Stomach (tissue), 9 donors: Measurements from ENCODE around the gene POLE4. TPM values are rescaled to one million over a fixed set of nuclear protein-coding genes. Genes with fewer than 3 reads are reported as not detected.

ENCODE experiments used
- DNase-seq, 2 donors: peaks; one replicate each; pipeline versions ENCODE4 v3.0.0 to v3.0.0-alpha.2; 2013 to 2019
- H3K27ac ChIP-seq, 5 donors: fragments of 200-600 bp in 4 of 5; sonication (generic) in 4 of 5; one replicate each; pipeline ENCODE4 v1.5.1; 2013 to 2019; ENCODE audit warnings: mild to moderate bottlenecking in 1 of 5, moderate library complexity in 1 of 5
- H3K27me3 ChIP-seq, 3 donors: fragments of 200-600 bp; sonication (generic); one replicate each; pipeline ENCODE4 v1.5.1; 2017 to 2019; ENCODE audit warnings: mixed run types in 1 of 3
- H3K36me3 ChIP-seq, 4 donors: fragments of 200-600 bp; sonication (generic); 1 replicate in 3 of 4; 2 replicates in 1 of 4; pipeline ENCODE4 v1.5.1; 2016 to 2019
- H3K4me1 ChIP-seq, 4 donors: fragments of 200-600 bp; sonication (generic); one replicate each; pipeline ENCODE4 v1.5.1; 2016 to 2019
- H3K4me3 ChIP-seq, 4 donors: fragments of 200-600 bp; sonication (generic) in 3 of 4; one replicate each; pipeline ENCODE4 v1.5.1; 2016 to 2019; ENCODE audit warnings: mild to moderate bottlenecking in 1 of 4
- H3K9me3 ChIP-seq, 4 donors: fragments of 200-600 bp; sonication (generic); one replicate each; pipeline ENCODE4 v1.5.1; 2016 to 2019
- EP300 ChIP-seq: sonication (generic); formaldehyde crosslinking; IDR thresholded peaks from one replicate; pipeline ENCODE4 v1.6.1; 2017; ENCODE audit warnings: antibody characterized with exemption
- POLR2A ChIP-seq, 4 donors: fragments of 450-650 bp; IDR thresholded peaks; one replicate each; pipeline ENCODE4 v1.6.1; 2016; ENCODE audit warnings: antibody characterized with exemption in 4 of 4, control low read depth in 2 of 4, mild to moderate bottlenecking in 1 of 4, moderate library complexity in 1 of 4
- POLR2AphosphoS5 ChIP-seq, 3 donors: sonication (generic); formaldehyde crosslinking; IDR thresholded peaks; one replicate each; pipeline ENCODE4 v1.6.1; 2016; ENCODE audit warnings: antibody characterized with exemption in 3 of 3
- WGBS, 5 donors: extraction: QIAGEN DNeasy Blood & Tissue Kit in 3 of 5; methylation state at CpG; one replicate each; pipeline versions ENCODE4 v1.1.5 to v1.1.7; 2013 to 2018; 5-methylcytosine and 5-hydroxymethylcytosine counted together
- intact Hi-C: fragments of 100-400 bp; cut with DNase I; formaldehyde crosslinking; loops from one replicate; pipeline ENCODE4 v1.15.1; 2023; ENCODE audit warnings: low total_unique reads
- polyA plus RNA-seq, 3 donors: library from polyadenylated mRNA; stranded (reverse); fragments of 200-250 nt; gene quantifications; one replicate each; pipeline ENCODE4 v1.2.3, GENCODE V29; 2013
- total RNA-seq, 5 donors: library from RNA; depleted of rRNA; stranded (reverse); fragments of >200 nt; gene quantifications; one replicate each; pipeline versions ENCODE4 v1.1.0 to v1.2.3, GENCODE V29; 2014 to 2016
- TF ChIP-seq, protein P1 (sequence below), 7 experiments: fragments of 450-650 bp in 4 of 7; fragments of 200-600 bp in 3 of 7; sonication (generic) in 3 of 7; IDR thresholded peaks; one replicate each; pipeline ENCODE4 v1.5.1; 2016 to 2019; ENCODE audit warnings: antibody characterized with exemption in 7 of 7, control low read depth in 2 of 7, mild to moderate bottlenecking in 1 of 7
- donor health status: healthy with polysubstance abuse.
- donor health status: Bipolar disorder and iron deficiency.
- donor health status: healthy.

The POLE4 gene
- total and polyA plus RNA-seq, 8 donors = 6.7 to 112 (median 39.4) TPM

DNA sequence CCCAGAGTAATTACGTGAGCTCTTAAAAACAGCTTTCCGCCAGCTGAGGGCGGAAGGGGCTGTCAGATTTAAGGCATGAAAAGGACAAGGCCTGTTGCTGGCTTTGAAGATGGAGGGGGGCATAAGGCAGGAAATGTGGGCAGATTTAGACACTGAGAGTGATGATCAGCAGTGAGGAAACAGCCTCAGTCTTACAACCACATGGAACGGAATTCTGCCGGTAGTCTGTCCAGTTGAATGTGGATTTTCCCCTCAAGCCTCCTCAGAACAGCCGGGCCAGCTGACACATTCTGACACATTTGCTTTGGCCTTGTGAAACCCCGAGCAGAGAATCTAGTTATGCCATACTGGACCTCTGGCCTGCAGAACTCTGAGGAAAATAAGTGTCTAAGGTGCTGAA is 16.6 kb downstream of the POLE4 start:
- Histone ChIP-seq H3K27ac (no peak overlapping the region), H3K9me3 (no peaks in the 10 kb centered on the region), H3K27me3 (no peaks in the 10 kb centered on the region), H3K4me3 (no peak overlapping the region), H3K36me3 (peaks cover 0 to 7% (median 0%) of the 10 kb centered on the region in 4 donors), H3K4me1 (no peaks in the 10 kb centered on the region)
- no peak for TF ChIP-seq EP300
- TF ChIP-seq, protein P1, sequence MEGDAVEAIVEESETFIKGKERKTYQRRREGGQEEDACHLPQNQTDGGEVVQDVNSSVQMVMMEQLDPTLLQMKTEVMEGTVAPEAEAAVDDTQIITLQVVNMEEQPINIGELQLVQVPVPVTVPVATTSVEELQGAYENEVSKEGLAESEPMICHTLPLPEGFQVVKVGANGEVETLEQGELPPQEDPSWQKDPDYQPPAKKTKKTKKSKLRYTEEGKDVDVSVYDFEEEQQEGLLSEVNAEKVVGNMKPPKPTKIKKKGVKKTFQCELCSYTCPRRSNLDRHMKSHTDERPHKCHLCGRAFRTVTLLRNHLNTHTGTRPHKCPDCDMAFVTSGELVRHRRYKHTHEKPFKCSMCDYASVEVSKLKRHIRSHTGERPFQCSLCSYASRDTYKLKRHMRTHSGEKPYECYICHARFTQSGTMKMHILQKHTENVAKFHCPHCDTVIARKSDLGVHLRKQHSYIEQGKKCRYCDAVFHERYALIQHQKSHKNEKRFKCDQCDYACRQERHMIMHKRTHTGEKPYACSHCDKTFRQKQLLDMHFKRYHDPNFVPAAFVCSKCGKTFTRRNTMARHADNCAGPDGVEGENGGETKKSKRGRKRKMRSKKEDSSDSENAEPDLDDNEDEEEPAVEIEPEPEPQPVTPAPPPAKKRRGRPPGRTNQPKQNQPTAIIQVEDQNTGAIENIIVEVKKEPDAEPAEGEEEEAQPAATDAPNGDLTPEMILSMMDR (IDR thresholded peaks at IDR 0.05) = no peak
- no peak for TF ChIP-seq POLR2AphosphoS5 (IDR thresholded peaks at IDR 0.05)
- no peak for TF ChIP-seq POLR2A (IDR thresholded peaks at IDR 0.05)
- peak in 1 of 2 donors; percentile 39 for DNase-seq
- intact Hi-C loops = no loop called here
- 80 to 91% (median 83%) methylated on average over 7 of the region's 7 CpGs for WGBS, 5 donors

DNA sequence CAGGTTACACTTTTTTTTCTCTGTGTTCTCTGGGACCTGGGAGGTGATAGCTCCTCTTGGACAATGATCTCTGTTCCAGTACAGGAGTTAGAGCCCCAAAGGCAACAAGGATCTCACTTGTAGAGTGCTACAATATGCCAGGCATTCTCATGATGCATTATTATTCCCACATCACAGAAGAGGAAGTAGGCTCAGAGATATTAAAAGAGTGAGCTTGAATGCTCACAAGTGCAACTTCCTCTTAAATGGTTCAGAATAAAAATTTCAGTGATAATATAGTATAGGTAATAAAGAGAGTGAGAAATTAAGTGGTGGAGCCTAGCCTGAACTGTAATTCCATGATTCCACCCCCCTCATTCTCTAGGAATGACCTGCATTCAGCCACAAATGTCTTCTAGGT is 21.4 kb downstream of the POLE4 start:
- DNase-seq = no peak
- H3K4me3 ChIP-seq = no peak overlapping the region
- H3K4me1 ChIP-seq = no peaks in the 10 kb centered on the region
- H3K9me3 ChIP-seq = no peaks in the 10 kb centered on the region
- H3K27ac ChIP-seq = no peak overlapping the region
- no peaks in the 10 kb centered on the region for H3K27me3 ChIP-seq
- H3K36me3 ChIP-seq = peaks cover 0 to 6% (median 0%) of the 10 kb centered on the region in 4 donors
- TF ChIP-seq POLR2A (IDR thresholded peaks at IDR 0.05) (no peak), POLR2AphosphoS5 (IDR thresholded peaks at IDR 0.05) (no peak), EP300 (no peak)
- TF ChIP-seq, protein P1 (IDR thresholded peaks at IDR 0.05) = no peak
- intact Hi-C loops = no loop called here

DNA sequence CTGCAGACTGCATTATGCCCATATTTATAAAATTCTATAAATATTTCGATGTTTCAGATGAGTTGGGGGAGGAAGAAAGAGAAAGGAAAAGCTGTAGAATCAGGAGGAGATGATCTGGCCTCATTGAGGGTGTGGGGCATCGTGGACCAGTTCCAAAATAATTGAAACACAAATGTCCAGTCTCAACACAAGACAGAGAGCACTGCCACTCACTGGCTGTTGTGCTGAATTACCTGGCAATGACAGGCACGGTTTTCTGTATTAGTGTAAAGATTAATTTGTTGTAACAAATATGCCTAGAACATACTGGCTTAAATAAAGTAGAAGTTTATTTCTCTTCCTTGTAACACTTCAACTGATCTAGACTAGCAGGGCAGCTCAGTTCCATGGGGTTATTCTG is 24.1 kb downstream of the POLE4 start:
- H3K9me3 ChIP-seq = no peaks in the 10 kb centered on the region
- intact Hi-C loops = no loop called here
- 60 to 74% (median 66%) methylated on average over 3 of the region's 3 CpGs for WGBS, 5 donors

DNA sequence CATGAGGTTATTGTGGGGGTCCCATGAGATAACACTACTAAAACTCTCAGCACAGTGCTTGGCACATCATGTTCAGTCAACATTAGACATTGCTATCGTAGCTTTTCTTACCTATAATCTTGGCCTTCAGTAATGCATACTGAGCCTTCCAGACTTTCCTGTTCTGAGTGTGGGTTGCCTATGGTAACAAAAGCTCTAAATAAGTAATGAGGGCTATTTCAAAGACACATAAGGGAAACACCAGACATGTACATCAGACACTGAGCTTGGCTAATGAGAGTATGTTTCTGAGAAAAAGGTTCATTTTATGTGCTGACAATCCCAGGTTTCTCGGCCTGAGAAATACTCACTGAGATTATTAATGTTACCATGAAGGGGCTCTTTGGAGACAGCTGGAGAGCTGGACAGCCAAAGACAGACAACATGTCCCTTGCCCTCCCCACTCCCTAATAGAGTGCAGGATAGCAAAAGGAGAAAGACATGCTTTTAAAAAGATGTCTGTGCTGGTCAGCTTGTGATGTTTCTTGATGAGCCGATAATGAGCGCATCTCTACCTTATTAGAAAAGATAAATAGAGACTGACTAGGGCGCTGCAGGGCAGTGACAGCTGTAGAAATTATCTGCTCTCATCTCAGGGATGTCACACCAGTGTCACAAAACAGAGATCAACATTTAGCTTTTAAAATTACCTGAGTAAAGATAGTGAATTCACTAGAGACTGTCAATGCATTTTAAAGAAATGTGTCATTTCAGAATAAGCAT is 25.4 kb downstream of the POLE4 start:
- Histone ChIP-seq H3K4me1 (no peaks in the 10 kb centered on the region), H3K27ac (no peak overlapping the region), H3K27me3 (no peaks in the 10 kb centered on the region), H3K4me3 (no peak overlapping the region), H3K36me3 (no peaks in the 10 kb centered on the region), H3K9me3 (no peaks in the 10 kb centered on the region)
- TF ChIP-seq POLR2A (IDR thresholded peaks at IDR 0.05) = no peak
- TF ChIP-seq, protein P1 (IDR thresholded peaks at IDR 0.05) = no peak
- no peak for TF ChIP-seq EP300
- TF ChIP-seq POLR2AphosphoS5 (IDR thresholded peaks at IDR 0.05) = no peak
- no peak for DNase-seq
- 91 to 97% (median 93%) methylated on average over 5 of the region's 5 CpGs for WGBS, 5 donors
- intact Hi-C loops = no loop called here

More for the DNA sequence above, 24.1 kb downstream of the POLE4 start:
- Histone ChIP-seq H3K4me3 (no peak overlapping the region), H3K36me3 (no peaks in the 10 kb centered on the region), H3K27ac (no peak overlapping the region), H3K4me1 (no peaks in the 10 kb centered on the region), H3K27me3 (no peaks in the 10 kb centered on the region)
- no peak for TF ChIP-seq POLR2A (IDR thresholded peaks at IDR 0.05)
- no peak for TF ChIP-seq POLR2AphosphoS5 (IDR thresholded peaks at IDR 0.05)
- TF ChIP-seq, protein P1 (IDR thresholded peaks at IDR 0.05) = no peak
- TF ChIP-seq EP300 = no peak
- DNase-seq = no peak
